Suprapubic skin (tissue), 3 donors: ENCODE data around the gene LRRC42.

Source experiments
- CTCF ChIP-seq, 2 donors: fragments of 200-600 bp in 1 of 2; fragments of 450-650 bp in 1 of 2; sonication (generic) in 1 of 2; IDR thresholded peaks; one replicate each; pipeline ENCODE4 v1.5.1; 2016 to 2019; ENCODE audit warnings: antibody characterized with exemption in 2 of 2, mild to moderate bottlenecking in 1 of 2, moderate library complexity in 1 of 2
- EP300 ChIP-seq: sonication (generic); formaldehyde crosslinking; IDR thresholded peaks from one replicate; pipeline ENCODE4 v1.6.1; 2017; ENCODE audit warnings: antibody characterized with exemption

- TF ChIP-seq CTCF (IDR thresholded peaks at IDR 0.05) = no peak
- TF ChIP-seq EP300 = no peak
Observed at GRCh38 chr1:53899708-53900107, 46.4 kb upstream of the LRRC42 start.
